ENCODE data around the gene CERT1. TPM values are rescaled to one million over a fixed set of nuclear protein-coding genes. Genes with fewer than 3 reads are reported as not detected.

CERT1 gene
- polyA plus RNA-seq, 3 donors: 16.6 to 50.5 (median 45.9) TPM

GRCh38 chr5:75364571-75365280 lies 146.7 kb downstream of the CERT1 start:
- H3K79me2 ChIP-seq (ENCODE audit: insufficient read depth, low read length): no peaks in the 10 kb centered on the region
- intact Hi-C loops (cut with micrococcal nuclease): no loop called here
- peaks cover 32 to 51% of the 10 kb centered on the region in 2 donors for H3K36me3 ChIP-seq (replicated peaks in 1 of 2; ENCODE audit: control insufficient read depth in 1 of 2, insufficient read depth in 2 of 2, low read length in 2 of 2)
- 97% methylated on average over 4 of the region's 7 CpGs for WGBS (ENCODE audit: insufficient coverage)
- no peaks in the 10 kb centered on the region for H3K9me3 ChIP-seq (replicated peaks in 1 of 2; ENCODE audit: control insufficient read depth in 1 of 2, insufficient read depth in 1 of 2, low read length in 2 of 2)
- H4K20me1 ChIP-seq (ENCODE audit: insufficient read depth, low read length): peaks cover 5% of the 10 kb centered on the region
- no peak for TF ChIP-seq CTCF (IDR thresholded peaks at IDR 0.05)
- no peaks in the 10 kb centered on the region for H3K4me1 Mint-ChIP-seq
- H3K27me3 ChIP-seq (ENCODE audit: control insufficient read depth in 2 of 2, insufficient read depth in 2 of 2, low read length in 2 of 2): no peaks in the 10 kb centered on the region
- H2AFZ ChIP-seq (ENCODE audit: insufficient read depth, low read depth, low read length, poor library complexity, severe bottlenecking): no peak overlapping the region
- no peak overlapping the region for H3K4me3 ChIP-seq (replicated peaks in 1 of 3; ENCODE audit: low read depth in 2 of 3, low read length in 3 of 3)
- H3K27ac ChIP-seq (ENCODE audit: low read depth in 1 of 2, low read length in 2 of 2): no peak overlapping the region
- peak overlapping the region in 1 of 7 donors; percentile 30 for H3K27ac Mint-ChIP-seq
- DNase-seq: no peak
- H3K4me3 Mint-ChIP-seq: no peak overlapping the region
- H3K4me2 ChIP-seq (replicated peaks; ENCODE audit: extremely low read depth, low read length, poor library complexity, severe bottlenecking): no peak overlapping the region
- no peak overlapping the region for H3K9ac ChIP-seq (ENCODE audit: insufficient read depth, low read length, poor library complexity, severe bottlenecking)
- peaks cover 32 to 49% of the 10 kb centered on the region in 2 donors for H3K36me3 Mint-ChIP-seq
- peaks cover 0 to 2% (median 0%) of the 10 kb centered on the region in 7 donors for H3K9me3 Mint-ChIP-seq
- H3K4me1 ChIP-seq (ENCODE audit: control insufficient read depth in 1 of 2, insufficient read depth in 2 of 2, low read length in 2 of 2): no peaks in the 10 kb centered on the region
- H3K27me3 Mint-ChIP-seq (ENCODE audit: low read depth in 3 of 3): peaks cover 0 to 1% (median 0%) of the 10 kb centered on the region in 3 donors

- H3K27me3 ChIP-seq (ENCODE audit: control insufficient read depth in 2 of 2, insufficient read depth in 2 of 2, low read length in 2 of 2): no peaks in the 10 kb centered on the region
- no peak overlapping the region for H3K4me3 ChIP-seq (replicated peaks in 1 of 3; ENCODE audit: low read depth in 2 of 3, low read length in 3 of 3)
- H3K9me3 ChIP-seq (replicated peaks in 1 of 2; ENCODE audit: control insufficient read depth in 1 of 2, insufficient read depth in 1 of 2, low read length in 2 of 2): no peaks in the 10 kb centered on the region
- H3K79me2 ChIP-seq (ENCODE audit: insufficient read depth, low read length): no peaks in the 10 kb centered on the region
- peaks cover 38 to 51% of the 10 kb centered on the region in 2 donors for H3K36me3 Mint-ChIP-seq
- peaks cover 0 to 1% (median 0%) of the 10 kb centered on the region in 3 donors for H3K27me3 Mint-ChIP-seq (ENCODE audit: low read depth in 3 of 3)
- H2AFZ ChIP-seq (ENCODE audit: insufficient read depth, low read depth, low read length, poor library complexity, severe bottlenecking): no peak overlapping the region
- peaks cover 13% of the 10 kb centered on the region for H4K20me1 ChIP-seq (ENCODE audit: insufficient read depth, low read length)
- no peaks in the 10 kb centered on the region for H3K4me1 Mint-ChIP-seq
- no peak overlapping the region for H3K9ac ChIP-seq (ENCODE audit: insufficient read depth, low read length, poor library complexity, severe bottlenecking)
- no peak for DNase-seq
- no peak overlapping the region for H3K27ac Mint-ChIP-seq
- no peak overlapping the region for H3K4me2 ChIP-seq (replicated peaks; ENCODE audit: extremely low read depth, low read length, poor library complexity, severe bottlenecking)
- H3K4me3 Mint-ChIP-seq: no peak overlapping the region
- intact Hi-C loops (cut with micrococcal nuclease): no loop called here
- H3K36me3 ChIP-seq (replicated peaks in 1 of 2; ENCODE audit: control insufficient read depth in 1 of 2, insufficient read depth in 2 of 2, low read length in 2 of 2): peaks cover 37 to 51% of the 10 kb centered on the region in 2 donors
- 100% methylated on average over 5 of the region's 8 CpGs for WGBS (ENCODE audit: insufficient coverage)
- no peak overlapping the region for H3K27ac ChIP-seq (ENCODE audit: low read depth in 1 of 2, low read length in 2 of 2)
- no peak for TF ChIP-seq CTCF (IDR thresholded peaks at IDR 0.05)
- no peaks in the 10 kb centered on the region for H3K4me1 ChIP-seq (ENCODE audit: control insufficient read depth in 1 of 2, insufficient read depth in 2 of 2, low read length in 2 of 2)
- H3K9me3 Mint-ChIP-seq: peaks cover 0 to 2% (median 0%) of the 10 kb centered on the region in 7 donors
Measured at GRCh38 chr5:75363726-75364495, 147.5 kb downstream of the CERT1 start.
